ENCODE results near the gene SPEM2.

Gene SPEM2

GRCh38 chr17:7431231-7431630 is 5.8 kb downstream of the SPEM2 start:
- TF ChIP-seq CTCF (conservative IDR thresholded peaks at IDR 0.05; ENCODE audit: low read length) = no peak
- DNase-seq (ENCODE audit: low read depth) = peak; percentile 48
- H3K4me3 ChIP-seq (ENCODE audit: low read length) = no peak overlapping the region

- no peak for TF ChIP-seq CTCF (conservative IDR thresholded peaks at IDR 0.05; ENCODE audit: low read length)
- DNase-seq (ENCODE audit: low read depth) = no peak
- H3K4me3 ChIP-seq (ENCODE audit: low read length) = no peak overlapping the region
Measured at GRCh38 chr17:7432296-7432695, 6.9 kb downstream of the SPEM2 start.

DNA sequence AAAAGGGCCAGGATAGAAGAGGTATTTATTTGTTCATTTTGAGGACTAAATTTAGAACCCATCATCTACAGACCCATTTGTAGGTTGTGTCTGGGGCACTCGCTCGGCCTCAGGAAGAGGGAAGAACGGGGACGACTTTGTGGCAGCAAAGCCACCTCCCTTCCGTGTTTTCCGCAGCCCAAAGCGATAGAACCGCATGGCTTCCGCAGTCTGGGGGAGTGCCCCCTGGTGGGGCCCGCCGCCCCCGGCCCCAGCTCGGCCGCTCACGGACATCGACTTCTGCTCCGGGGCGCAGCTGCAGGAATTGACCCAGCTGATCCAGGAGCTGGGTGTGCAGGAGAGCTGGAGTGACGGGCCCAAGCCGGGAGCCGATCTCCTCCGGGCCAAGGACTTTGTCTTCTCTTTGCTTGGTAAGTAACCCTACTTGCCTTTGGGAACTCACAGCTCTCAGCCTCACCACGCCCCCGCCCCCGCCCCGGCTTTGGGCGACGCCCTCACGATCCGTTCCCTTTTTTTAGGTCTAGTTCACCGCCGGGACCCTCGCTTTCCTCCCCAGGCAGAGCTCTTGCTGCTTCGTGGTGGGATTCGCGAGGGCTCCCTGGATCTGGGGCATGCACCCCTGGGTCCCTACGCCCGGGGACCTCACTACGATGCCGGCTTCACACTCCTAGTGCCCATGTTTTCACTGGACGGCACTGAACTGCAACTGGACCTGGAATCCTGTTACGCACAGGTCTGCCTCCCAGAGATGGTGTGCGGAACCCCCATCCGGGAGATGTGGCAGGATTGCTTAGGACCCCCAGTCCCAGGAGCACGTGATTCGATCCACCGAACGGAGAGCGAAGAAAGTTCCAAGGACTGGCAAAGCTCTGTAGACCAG is 10.5 kb downstream of the SPEM2 start:
- no peak; the same call in 1 of the 2 replicates for TF ChIP-seq CTCF (conservative IDR thresholded peaks at IDR 0.05; ENCODE audit: low read length)
- no peak for DNase-seq (ENCODE audit: low read depth)
- peak overlapping the region; percentile 45 for H3K4me3 ChIP-seq (ENCODE audit: low read length)

DNA sequence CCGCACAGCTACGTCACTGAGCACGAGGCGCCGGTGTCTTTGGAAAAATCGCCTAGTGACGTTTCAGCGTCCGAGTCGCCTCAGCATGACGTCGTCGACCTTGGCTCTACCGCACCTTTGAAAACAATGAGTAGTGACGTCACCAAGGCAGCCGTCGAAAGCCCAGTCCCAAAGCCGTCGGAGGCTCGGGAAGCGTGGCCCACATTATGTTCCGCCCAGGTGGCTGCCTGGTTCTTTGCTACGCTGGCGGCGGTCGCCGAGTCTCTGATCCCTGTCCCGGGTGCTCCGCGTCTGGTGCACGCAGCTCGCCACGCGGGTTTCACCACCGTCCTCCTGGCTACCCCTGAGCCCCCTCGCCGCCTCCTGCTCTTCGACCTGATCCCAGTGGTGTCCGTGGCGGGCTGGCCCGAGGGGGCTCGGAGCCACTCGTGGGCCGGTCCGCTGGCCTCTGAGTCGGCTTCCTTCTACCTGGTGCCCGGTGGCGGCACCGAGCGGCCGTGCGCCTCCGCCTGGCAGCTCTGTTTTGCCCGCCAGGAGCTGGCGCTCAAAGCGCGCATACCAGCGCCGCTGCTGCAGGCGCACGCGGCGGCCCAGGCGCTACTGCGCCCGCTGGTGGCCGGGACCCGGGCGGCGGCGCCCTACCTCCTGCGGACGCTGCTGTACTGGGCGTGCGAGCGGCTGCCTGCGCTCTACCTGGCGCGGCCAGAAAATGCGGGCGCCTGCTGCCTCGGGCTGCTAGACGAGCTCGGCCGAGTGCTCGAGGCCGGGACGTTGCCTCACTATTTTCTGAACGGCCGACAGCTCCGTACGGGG is 11.3 kb downstream of the SPEM2 start:
- peak; percentile 67 for DNase-seq (ENCODE audit: low read depth)
- peak overlapping the region; percentile 44 for H3K4me3 ChIP-seq (ENCODE audit: low read length)
- peak; percentile 39 for TF ChIP-seq CTCF (conservative IDR thresholded peaks at IDR 0.05; ENCODE audit: low read length)

- no peak for DNase-seq (ENCODE audit: low read depth)
- H3K4me3 ChIP-seq (ENCODE audit: low read length) = peak overlapping the region; percentile 44
- no peak for TF ChIP-seq CTCF (conservative IDR thresholded peaks at IDR 0.05; ENCODE audit: low read length)
Measured at GRCh38 chr17:7437369-7437863, 12.0 kb downstream of the SPEM2 start.

GRCh38 chr17:7437950-7438614 is 12.7 kb downstream of the SPEM2 start:
- TF ChIP-seq CTCF (conservative IDR thresholded peaks at IDR 0.05; ENCODE audit: low read length) = no peak
- H3K4me3 ChIP-seq (ENCODE audit: low read length) = peak overlapping the region; percentile 31
- no peak for DNase-seq (ENCODE audit: low read depth)
